HG03571 (cell line): ENCODE results near the gene PSMB10.

ENCODE experiments used
- ATAC-seq: cut with Tn5 transposase; IDR thresholded peaks from one replicate; pipeline ENCODE4 v1.9.1; 2021; ENCODE audit not compliant: unreplicated experiment

PSMB10 gene

DNA sequence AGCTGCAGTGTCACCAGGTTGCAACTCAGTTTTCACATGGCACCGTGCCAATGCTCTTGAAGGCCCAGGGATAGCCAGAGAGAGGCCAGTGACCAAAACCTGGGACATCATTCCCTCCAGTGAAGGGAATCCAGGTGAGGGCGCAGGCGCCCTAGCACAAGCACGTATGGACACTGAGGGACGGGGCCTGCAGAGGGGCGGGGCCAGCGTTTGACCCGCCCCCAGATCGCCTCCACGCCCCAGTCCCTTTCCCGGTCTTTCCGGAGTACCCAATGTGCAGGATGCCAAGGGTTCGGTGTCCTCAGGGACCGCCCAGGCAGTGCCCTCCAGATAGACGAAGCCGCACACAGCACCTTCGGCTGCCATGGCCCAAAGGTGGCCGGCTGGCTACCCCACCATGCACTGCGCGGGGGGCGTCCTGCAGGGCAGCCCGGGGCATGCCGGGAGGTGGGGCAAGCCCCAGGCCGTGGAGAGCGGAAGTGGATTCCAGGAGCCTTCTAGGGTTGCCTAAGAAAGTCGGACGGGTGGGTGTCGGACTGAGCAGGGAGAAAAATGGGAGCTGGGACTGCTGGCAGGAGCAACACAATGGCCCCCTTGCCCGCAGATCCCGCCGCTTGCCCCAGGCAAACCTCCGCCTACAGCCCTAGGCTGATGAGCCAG, 27.1 kb upstream of the PSMB10 start:
- no peak for ATAC-seq

DNA sequence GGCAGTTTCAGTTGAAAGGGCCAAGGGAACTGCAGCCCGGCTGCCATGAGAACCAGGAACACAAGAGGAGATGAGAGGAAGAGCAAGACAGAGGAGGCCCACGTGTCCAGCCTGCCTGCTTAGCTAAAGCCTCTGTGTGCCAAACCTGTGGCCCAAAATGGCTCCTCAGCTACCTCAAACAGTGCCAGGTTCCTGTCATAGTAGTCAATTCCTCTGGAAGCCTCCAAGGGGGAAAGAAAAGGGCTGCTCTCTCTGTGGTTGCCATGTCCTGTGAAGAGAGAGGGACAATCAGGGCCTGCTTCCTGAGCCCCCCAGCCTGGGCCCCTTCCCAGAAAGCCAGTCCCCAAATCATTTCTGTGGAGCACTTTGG, 26.6 kb upstream of the PSMB10 start:
- ATAC-seq = no peak

DNA sequence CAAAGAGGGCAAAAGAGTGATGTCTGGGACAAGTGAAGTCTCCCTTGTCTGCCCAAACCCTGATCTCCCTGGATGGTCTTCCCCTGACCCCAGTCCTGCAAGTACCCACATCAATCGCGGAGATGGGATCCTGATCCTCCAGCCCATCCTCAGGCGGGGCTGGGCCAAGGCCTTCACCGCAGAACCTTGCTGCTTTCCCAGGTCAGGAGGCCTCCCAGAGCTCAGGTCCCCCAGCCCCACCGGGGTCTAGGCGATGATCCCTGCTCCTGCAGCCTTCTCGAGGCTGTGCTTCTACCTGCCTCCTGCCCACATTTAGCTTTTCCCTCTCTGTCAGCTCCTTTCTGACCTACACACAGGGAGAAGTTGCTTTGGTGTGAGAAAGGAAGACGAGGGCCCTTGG, 25.5 kb upstream of the PSMB10 start:
- ATAC-seq = no peak

GRCh38 chr16:67961551-67961957, 24.9 kb upstream of the PSMB10 start:
- no peak for ATAC-seq

- no peak for ATAC-seq
These were observed 23.1 kb upstream of the PSMB10 start for GRCh38 chr16:67959536-67960329.

DNA sequence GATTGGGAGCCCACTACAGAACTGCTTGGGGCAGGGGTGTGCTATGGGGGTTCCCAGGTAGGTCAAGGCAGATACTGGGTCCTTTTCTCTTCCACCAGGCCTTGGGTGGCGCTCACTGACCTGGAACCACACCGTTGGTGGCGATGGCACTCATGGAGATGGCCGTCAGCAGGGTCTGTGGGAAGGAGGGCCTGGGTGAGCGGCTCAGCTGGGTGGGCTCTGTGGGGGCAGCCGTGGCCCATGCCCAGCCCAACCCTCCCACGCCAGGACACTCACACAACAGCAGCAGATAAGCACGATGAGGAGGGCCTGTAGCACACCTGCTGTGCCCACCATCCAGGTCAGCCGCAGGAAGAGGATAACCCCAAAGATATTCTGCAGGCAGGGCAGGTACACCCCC, 21.0 kb upstream of the PSMB10 start:
- no peak for ATAC-seq

GRCh38 chr16:67954421-67955196, 18.0 kb upstream of the PSMB10 start:
- no peak for ATAC-seq

GRCh38 chr16:67953641-67954375, 17.2 kb upstream of the PSMB10 start:
- no peak for ATAC-seq

DNA sequence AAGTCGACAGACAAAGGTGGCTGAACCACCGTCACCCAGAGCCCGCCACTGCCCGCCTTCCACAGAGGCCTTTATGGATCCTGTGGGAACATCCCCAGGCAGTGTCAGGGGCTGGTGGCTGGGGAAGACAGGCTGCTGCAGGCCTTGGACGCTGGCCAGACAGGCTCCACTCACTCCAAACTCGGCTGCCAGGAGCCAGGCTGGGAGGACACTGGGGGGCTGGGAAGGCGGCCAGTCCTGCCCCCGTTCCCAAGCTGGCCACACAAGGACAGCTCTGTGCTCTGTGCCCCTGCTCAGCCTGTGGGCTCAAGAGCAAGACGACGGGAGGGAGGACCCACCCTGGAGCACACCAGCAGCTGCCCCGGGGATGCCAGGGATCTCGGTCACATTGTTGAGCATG, 14.8 kb upstream of the PSMB10 start:
- ATAC-seq = no peak

- ATAC-seq = no peak
These were observed 13.7 kb upstream of the PSMB10 start for GRCh38 chr16:67950335-67950843.

DNA sequence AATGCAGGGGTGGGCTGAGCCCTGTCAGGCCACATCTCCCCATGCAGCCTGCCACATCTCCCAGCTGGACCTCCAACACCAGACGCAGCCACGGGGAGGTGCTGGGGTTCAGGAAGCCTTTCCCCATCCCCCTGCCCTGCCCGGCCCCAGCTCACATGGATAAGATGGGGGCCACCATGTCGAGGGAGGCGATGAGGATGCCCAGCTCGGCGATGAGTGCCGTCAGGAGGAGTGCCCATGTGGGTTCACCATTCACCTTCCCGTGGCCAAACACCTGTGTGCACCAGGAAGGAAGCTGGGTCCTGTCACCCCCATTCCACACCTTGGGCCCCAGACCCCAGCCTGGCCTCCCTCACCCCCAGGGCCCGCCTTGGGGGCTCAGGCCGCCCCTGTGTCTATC, 13.0 kb upstream of the PSMB10 start:
- ATAC-seq = no peak

DNA sequence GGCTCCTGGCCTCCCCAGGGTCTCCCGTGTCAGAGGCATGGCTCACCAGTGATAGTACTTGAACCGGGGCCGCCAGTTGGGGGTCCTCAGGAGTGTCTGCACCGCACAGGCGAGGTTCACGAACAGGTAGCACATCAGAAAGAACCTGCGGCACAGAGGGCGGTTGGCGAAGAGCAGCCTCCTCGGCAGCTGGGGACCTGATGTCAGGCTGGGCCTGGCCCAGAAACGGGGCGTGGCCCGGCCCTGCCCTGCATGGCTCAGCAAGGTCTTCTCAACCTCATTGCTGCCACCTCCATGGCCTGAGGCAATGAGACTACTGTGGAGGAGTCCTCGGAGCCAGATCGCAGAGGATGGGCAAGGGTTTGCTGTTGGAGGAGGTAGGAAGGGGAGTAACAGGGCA, 11.4 kb upstream of the PSMB10 start:
- no peak for ATAC-seq

DNA sequence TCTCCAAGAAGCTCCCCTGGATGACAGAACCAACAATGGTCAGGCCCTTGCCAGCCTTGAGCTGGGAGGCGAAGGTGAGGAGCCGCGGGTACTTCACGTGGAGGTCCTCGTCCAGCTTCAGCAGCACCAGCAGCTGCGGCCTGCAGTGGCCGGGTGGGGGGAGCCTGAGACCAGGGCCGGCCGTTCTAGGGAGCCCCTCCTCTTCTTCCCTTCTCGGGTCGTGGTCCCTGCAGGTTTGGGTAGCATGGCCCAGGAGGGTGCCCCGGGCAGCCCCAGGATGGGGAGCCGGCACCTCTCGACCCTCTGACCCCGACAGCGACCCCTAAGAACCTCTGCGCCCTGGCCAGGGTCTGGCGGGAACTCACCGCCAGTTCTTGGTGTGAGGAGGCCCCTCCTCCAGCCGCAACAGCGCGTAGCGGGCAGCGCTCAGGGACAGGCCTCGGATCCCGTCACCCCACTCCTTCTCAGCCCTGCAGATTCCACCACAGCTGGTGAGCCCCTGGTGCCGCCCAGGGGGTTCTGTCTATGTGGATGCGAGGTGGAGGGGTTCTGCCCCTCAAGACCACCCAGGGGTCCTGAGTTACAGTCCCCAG, 10.4 kb upstream of the PSMB10 start:
- ATAC-seq = no peak

- ATAC-seq = no peak
These were observed 9.5 kb upstream of the PSMB10 start for GRCh38 chr16:67946128-67946569.

GRCh38 chr16:67945392-67945933, 8.8 kb upstream of the PSMB10 start:
- ATAC-seq = no peak

DNA sequence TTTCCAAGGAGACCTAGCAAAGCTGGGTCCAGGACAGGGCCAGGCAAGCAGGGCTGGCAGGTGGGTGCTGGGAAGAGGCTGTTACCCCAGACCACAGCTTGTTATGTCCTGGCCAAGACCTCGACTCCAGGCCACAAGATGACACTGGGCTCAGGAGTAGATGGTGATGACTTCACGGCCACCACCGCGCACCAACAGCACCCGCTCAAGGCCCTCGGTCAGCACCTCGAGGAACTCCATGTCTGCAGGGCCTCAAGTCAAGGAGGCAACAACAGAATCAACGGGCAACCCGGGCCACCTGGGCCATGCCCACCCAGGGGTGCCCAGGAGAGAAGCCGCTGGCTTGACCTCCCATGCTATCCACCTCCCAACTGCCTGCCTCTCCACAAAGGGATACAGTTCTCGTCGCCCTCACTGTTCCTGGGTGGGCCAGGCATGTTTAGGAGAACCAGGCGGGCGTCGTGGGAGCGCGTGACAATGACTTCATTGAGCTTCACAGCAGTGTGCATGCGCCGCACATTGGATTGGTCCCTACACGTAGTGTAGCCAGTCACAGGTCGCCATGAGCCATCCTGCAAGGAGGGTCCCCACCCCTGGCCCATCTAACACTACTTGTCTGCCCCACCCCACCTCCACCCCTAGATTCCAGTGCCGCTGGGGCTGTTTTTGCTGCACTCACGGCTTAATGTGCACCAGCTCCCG, 8.2 kb upstream of the PSMB10 start:
- ATAC-seq = no peak

DNA sequence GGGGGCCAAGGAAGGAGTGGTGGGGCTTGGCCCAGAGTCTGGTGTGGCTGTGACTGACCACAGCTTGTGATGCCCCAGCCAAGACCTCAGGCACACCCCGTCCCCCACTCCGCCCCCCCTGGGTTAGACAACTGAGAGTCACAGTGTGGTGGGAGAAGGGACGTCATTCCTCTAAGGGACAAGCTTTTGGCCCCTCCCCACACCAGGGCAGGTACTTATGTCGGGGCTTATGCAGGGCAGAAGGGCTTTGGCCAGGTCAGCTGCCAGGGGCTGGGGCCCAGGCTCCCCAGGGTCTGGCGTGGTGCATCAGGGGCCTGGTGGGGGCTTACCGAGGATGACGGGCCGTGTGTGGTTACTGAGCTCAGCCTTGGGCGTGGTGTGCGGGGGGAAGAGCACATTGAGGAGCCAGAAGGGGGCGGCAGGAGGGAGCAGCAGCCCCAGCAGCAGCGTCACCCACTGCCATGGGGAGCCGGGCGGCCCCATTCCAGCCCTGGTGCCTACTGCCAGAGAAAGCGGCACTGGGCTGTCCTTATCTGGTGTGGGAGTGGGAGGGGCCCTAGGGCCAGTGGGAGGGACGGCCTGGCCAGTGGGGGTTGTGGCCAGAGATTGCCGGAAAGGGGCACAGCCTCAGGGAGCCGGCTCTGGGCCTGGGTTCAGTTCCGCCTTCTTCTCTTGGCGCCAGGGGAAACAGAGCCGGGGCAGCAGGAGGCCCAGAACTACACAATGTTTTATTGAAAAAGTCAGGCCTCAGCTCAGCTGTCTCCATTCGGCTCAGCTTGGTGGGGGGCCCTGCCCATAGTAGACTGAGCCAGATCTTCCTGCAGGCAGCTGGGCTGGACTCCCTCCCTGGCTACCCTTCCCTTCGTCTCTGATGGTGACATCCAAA, 7.2 kb upstream of the PSMB10 start, which contains the start of gene LCAT:
Gene LCAT, minus strand, starts transcription at position 502 of the 886 bp plus-strand sequence. Its CDS starts 19 bp downstream, at position 483.
- ATAC-seq = no peak

- ATAC-seq = no peak
These were observed 6.6 kb upstream of the PSMB10 start for GRCh38 chr16:67943256-67943618.
